ENCODE measurements around the gene CLCN3. TPM values are rescaled to one million over a fixed set of nuclear protein-coding genes. Genes with fewer than 3 reads are reported as not detected.

The CLCN3 gene
- total RNA-seq, 1 experiment from 2014 or later = 38.3 TPM

GRCh38 chr4:169766741-169767140, 146.4 kb downstream of the CLCN3 start:
- Histone ChIP-seq H3K27ac (ENCODE audit: low read length) (no peak overlapping the region), H3K36me3 (ENCODE audit: control insufficient read depth, insufficient read depth, low read length) (no peaks in the 10 kb centered on the region), H3K4me1 (ENCODE audit: control insufficient read depth, insufficient read depth, low read length) (no peaks in the 10 kb centered on the region), H3K27me3 (ENCODE audit: control insufficient read depth, insufficient read depth, low read length) (no peaks in the 10 kb centered on the region), H3K9me3 (ENCODE audit: control insufficient read depth, insufficient read depth, low read depth, low read length) (no peaks in the 10 kb centered on the region), H3K4me3 (ENCODE audit: low read depth in 2 of 2, low read length in 2 of 2) (no peak overlapping the region)
- intact Hi-C loops (cut with micrococcal nuclease; ENCODE audit: unreplicated experiment) = no loop called here
- BruUV-seq (replicated peaks) = no TSS peak
- POLR2A ChIA-PET = no interaction called here
- TF ChIP-seq SIN3A (IDR thresholded peaks at IDR 0.05; ENCODE audit: borderline replicate concordance, insufficient read depth, low read depth, low read length) = no peak
- TF ChIP-seq CTCF (IDR thresholded peaks at IDR 0.05) = no peak
- TF ChIP-seq TCF7L2 (IDR thresholded peaks at IDR 0.05; ENCODE audit: low read depth, low read length) = no peak
- no peak for TF ChIP-seq REST (IDR thresholded peaks at IDR 0.05; ENCODE audit: insufficient read depth in 1 of 2, low read depth in 2 of 2, low read length in 1 of 2)
- no peak for TF ChIP-seq POLR2AphosphoS5 (IDR thresholded peaks at IDR 0.05; ENCODE audit: low read depth, low read length)
- CTCF ChIA-PET = no interaction called here
- in situ Hi-C loops (cut with HindIII; ENCODE audit: low pct_unique_long_range_greater_than_20kb, low sequenced_read_pairs) = no loop called here
- ATAC-seq (no peak), DNase-seq (ENCODE audit: low read depth, low spot score) (no peak)

GRCh38 chr4:169768385-169768784, 148.0 kb downstream of the CLCN3 start:
- TF ChIP-seq REST (IDR thresholded peaks at IDR 0.05; ENCODE audit: insufficient read depth in 1 of 2, low read depth in 2 of 2, low read length in 1 of 2) (no peak), CTCF (IDR thresholded peaks at IDR 0.05) (no peak), POLR2AphosphoS5 (IDR thresholded peaks at IDR 0.05; ENCODE audit: low read depth, low read length) (no peak), TCF7L2 (IDR thresholded peaks at IDR 0.05; ENCODE audit: low read depth, low read length) (no peak), SIN3A (IDR thresholded peaks at IDR 0.05; ENCODE audit: borderline replicate concordance, insufficient read depth, low read depth, low read length) (no peak)
- ChIA-PET CTCF (no interaction called here), POLR2A (no interaction called here)
- intact Hi-C loops (cut with micrococcal nuclease; ENCODE audit: unreplicated experiment) (no loop called here), in situ Hi-C loops (cut with HindIII; ENCODE audit: low pct_unique_long_range_greater_than_20kb, low sequenced_read_pairs) (no loop called here)
- Histone ChIP-seq H3K27ac (ENCODE audit: low read length) (no peak overlapping the region), H3K36me3 (ENCODE audit: control insufficient read depth, insufficient read depth, low read length) (no peaks in the 10 kb centered on the region), H3K4me1 (ENCODE audit: control insufficient read depth, insufficient read depth, low read length) (no peaks in the 10 kb centered on the region), H3K4me3 (ENCODE audit: low read depth in 2 of 2, low read length in 2 of 2) (no peak overlapping the region), H3K9me3 (ENCODE audit: control insufficient read depth, insufficient read depth, low read depth, low read length) (no peaks in the 10 kb centered on the region), H3K27me3 (ENCODE audit: control insufficient read depth, insufficient read depth, low read length) (no peaks in the 10 kb centered on the region)
- no TSS peak for BruUV-seq (replicated peaks)
- DNase-seq (ENCODE audit: low read depth, low spot score) (no peak), ATAC-seq (no peak)

All from Panc1 (cell line).